Tibial nerve (tissue), 4 donors: ENCODE results near the gene KBTBD13. TPM values are rescaled to one million over a fixed set of nuclear protein-coding genes. Genes with fewer than 3 reads are reported as not detected.

Experiments
- DNase-seq, 2 donors: peaks; one replicate each; pipeline ENCODE4 v3.0.0-alpha.2; 2019; ENCODE audit warnings: low spot score in 2 of 2
- H3K27ac ChIP-seq, 4 donors: fragments of 200-600 bp; sonication (generic) in 3 of 4; one replicate each; pipeline ENCODE4 v1.5.1; 2017 to 2019; ENCODE audit warnings: mild to moderate bottlenecking in 1 of 4
- H3K27me3 ChIP-seq, 2 donors: fragments of 200-600 bp; sonication (generic) in 1 of 2; one replicate each; pipeline versions ENCODE4 v1.5.1 to v1.6.0; 2017 to 2019
- H3K36me3 ChIP-seq, 3 donors: fragments of 200-600 bp; sonication (generic); one replicate each; pipeline ENCODE4 v1.5.1; 2018 to 2019
- H3K4me1 ChIP-seq, 4 donors: fragments of 200-600 bp; sonication (generic) in 3 of 4; one replicate each; pipeline ENCODE4 v1.5.1; 2017 to 2019
- H3K4me3 ChIP-seq, 4 donors: fragments of 200-600 bp; sonication (generic) in 3 of 4; one replicate each; pipeline ENCODE4 v1.5.1; 2017 to 2019; ENCODE audit warnings: mild to moderate bottlenecking in 1 of 4, moderate library complexity in 1 of 4
- H3K9me3 ChIP-seq, 4 donors: fragments of 200-600 bp; sonication (generic) in 3 of 4; one replicate each; pipeline ENCODE4 v1.5.1; 2017 to 2019
- CTCF ChIP-seq, 5 experiments: fragments of 200-600 bp in 3 of 5; fragments of 450-650 bp in 2 of 5; sonication (generic) in 3 of 5; IDR thresholded peaks; one replicate each; pipeline ENCODE4 v1.5.1; 2016 to 2019; ENCODE audit warnings: antibody characterized with exemption in 5 of 5, mild to moderate bottlenecking in 3 of 5, moderate library complexity in 2 of 5
- EP300 ChIP-seq, 2 donors: sonication (generic); formaldehyde crosslinking; IDR thresholded peaks; one replicate each; pipeline ENCODE4 v1.6.1; 2017; ENCODE audit warnings: antibody characterized with exemption in 2 of 2, mild to moderate bottlenecking in 1 of 2
- POLR2A ChIP-seq, 2 donors: fragments of 450-650 bp; IDR thresholded peaks; one replicate each; pipeline ENCODE4 v1.6.1; 2017; ENCODE audit warnings: antibody characterized with exemption in 2 of 2, mild to moderate bottlenecking in 2 of 2, moderate library complexity in 2 of 2
- WGBS, 2 donors: methylation state at CpG; one replicate each; pipeline ENCODE4 v1.1.5; 2018; 5-methylcytosine and 5-hydroxymethylcytosine counted together
- total RNA-seq, 4 donors: library from RNA; depleted of rRNA; stranded (reverse); fragments of >200 nt; gene quantifications; one replicate each; pipeline ENCODE4 v1.1.0, GENCODE V29; 2016

Gene KBTBD13
- total RNA-seq, 4 donors from 2014 or later, result not detected

- no peak for DNase-seq
- Histone ChIP-seq H3K4me1 (peaks cover 0 to 37% (median 5%) of the 10 kb centered on the region in 4 donors), H3K27me3 (no peaks in the 10 kb centered on the region), H3K9me3 (no peaks in the 10 kb centered on the region), H3K36me3 (no peaks in the 10 kb centered on the region), H3K27ac (peak within 1 kb of the TSS in 1 of 4 donors; percentile 58), H3K4me3 (no peak within 1 kb of the TSS)
- WGBS, 2 donors, result 57 to 65% methylated on average over 7 of the region's 7 CpGs
- TF ChIP-seq EP300 (IDR thresholded peaks at IDR 0.05) (peak in 1 of 2 donors; percentile 32), CTCF (IDR thresholded peaks at IDR 0.05) (no peak)
These were observed 31.6 kb upstream of the KBTBD13 start, which contains the start of gene SLC51B for GRCh38 chr15:65044724-65045481. SLC51B (plus strand) TSS chr15:65045387; CDS start chr15:65050005, 4,618 bp downstream.

- H3K27ac ChIP-seq, result no peak overlapping the region
These were observed 28.3 kb upstream of the KBTBD13 start for GRCh38 chr15:65048241-65048640.

GRCh38 chr15:65049418-65049840, 27.1 kb upstream of the KBTBD13 start:
- Histone ChIP-seq H3K4me3 (peak overlapping the region; percentile 8 to 43 (median 22)), H3K36me3 (peaks cover 0 to 19% (median 0%) of the 10 kb centered on the region in 3 donors), H3K4me1 (peaks cover 0 to 31% (median 10%) of the 10 kb centered on the region in 4 donors), H3K27ac (peak overlapping the region in 2 of 4 donors; percentile 45 to 63), H3K9me3 (no peaks in the 10 kb centered on the region), H3K27me3 (no peaks in the 10 kb centered on the region)
- TF ChIP-seq CTCF (IDR thresholded peaks at IDR 0.05) (no peak), POLR2A (IDR thresholded peaks at IDR 0.05) (no peak), EP300 (IDR thresholded peaks at IDR 0.05) (peak in 1 of 2 donors; percentile 19)
- 2 to 4% methylated on average over 18 to 19 of the region's 19 CpGs for WGBS, 2 donors
- DNase-seq, result peak; percentile 88 to 89

More at GRCh38 chr15:65048241-65048640, 28.3 kb upstream of the KBTBD13 start:
- Histone ChIP-seq H3K4me3 (no peak overlapping the region), H3K36me3 (peaks cover 0 to 9% (median 0%) of the 10 kb centered on the region in 3 donors), H3K27me3 (no peaks in the 10 kb centered on the region), H3K4me1 (peaks cover 0 to 37% (median 9%) of the 10 kb centered on the region in 4 donors), H3K9me3 (no peaks in the 10 kb centered on the region)
- no peak for DNase-seq
- 73 to 80% methylated on average over 2 of the region's 2 CpGs for WGBS, 2 donors
- TF ChIP-seq POLR2A (IDR thresholded peaks at IDR 0.05) (no peak), CTCF (IDR thresholded peaks at IDR 0.05) (no peak), EP300 (IDR thresholded peaks at IDR 0.05) (no peak)

GRCh38 chr15:65050270-65050669, 26.3 kb upstream of the KBTBD13 start:
- no peaks in the 10 kb centered on the region for H3K9me3 ChIP-seq
- peak overlapping the region in 2 of 4 donors; percentile 45 to 63 for H3K27ac ChIP-seq
- TF ChIP-seq POLR2A (IDR thresholded peaks at IDR 0.05) (no peak), EP300 (IDR thresholded peaks at IDR 0.05) (no peak), CTCF (IDR thresholded peaks at IDR 0.05) (no peak)
- WGBS, 2 donors, result 32 to 39% methylated on average over 4 of the region's 4 CpGs
- no peak for DNase-seq
- peaks cover 0 to 27% (median 0%) of the 10 kb centered on the region in 3 donors for H3K36me3 ChIP-seq
- peaks cover 0 to 39% (median 18%) of the 10 kb centered on the region in 4 donors for H3K4me1 ChIP-seq
- H3K27me3 ChIP-seq, result no peaks in the 10 kb centered on the region
- no peak overlapping the region for H3K4me3 ChIP-seq

GRCh38 chr15:65051266-65051665, 25.3 kb upstream of the KBTBD13 start:
- Histone ChIP-seq H3K9me3 (no peaks in the 10 kb centered on the region), H3K27me3 (no peaks in the 10 kb centered on the region), H3K27ac (no peak overlapping the region), H3K4me3 (no peak overlapping the region), H3K36me3 (peaks cover 0 to 27% (median 0%) of the 10 kb centered on the region in 3 donors), H3K4me1 (peaks cover 0 to 42% (median 23%) of the 10 kb centered on the region in 4 donors)
- DNase-seq, result no peak
- TF ChIP-seq EP300 (IDR thresholded peaks at IDR 0.05), result no peak
- no peak for TF ChIP-seq CTCF (IDR thresholded peaks at IDR 0.05)
- TF ChIP-seq POLR2A (IDR thresholded peaks at IDR 0.05), result no peak
- WGBS, 2 donors, result 40 to 61% methylated on average over 1 to 2 of the region's 2 CpGs
